Measurements from ENCODE around the gene POU6F2. TPM values are rescaled to one million over a fixed set of nuclear protein-coding genes. Genes with fewer than 3 reads are reported as not detected.

POU6F2 gene
- total RNA-seq, 4 donors from 2014 or later, result 0.31 to 0.66 TPM; not detected in 2

DNA sequence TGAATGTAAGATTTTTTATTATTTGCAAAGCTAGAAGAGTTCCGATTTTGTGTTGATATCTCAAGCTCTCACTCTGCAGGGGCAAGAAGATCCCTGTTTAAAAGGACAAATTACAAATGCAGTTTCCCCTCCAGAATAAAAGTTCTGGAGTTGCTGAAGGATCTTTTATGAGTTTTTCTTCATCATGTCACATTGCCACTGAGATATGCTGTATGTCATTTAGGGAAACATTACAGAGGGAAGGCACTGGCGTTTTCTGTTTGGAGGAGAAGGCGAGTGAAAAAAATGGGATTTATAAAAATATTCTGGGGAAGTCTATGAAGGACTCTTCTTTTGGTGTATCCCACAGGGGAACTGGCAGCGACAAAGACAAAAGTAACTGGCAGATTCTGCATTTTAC lies 57.4 kb downstream of the POU6F2 start:
- Histone ChIP-seq H3K27me3 (peaks cover 13% of the 10 kb centered on the region), H3K36me3 (no peaks in the 10 kb centered on the region), H3K4me3 (no peak overlapping the region), H3K9me3 (no peaks in the 10 kb centered on the region), H3K4me1 (peaks cover 0 to 12% (median 0%) of the 10 kb centered on the region in 3 donors), H3K27ac (no peak overlapping the region)
- no peak for ATAC-seq
- WGBS, 2 donors (ENCODE audit: low coverage in 1 of 2), result 22 to 33% methylated on average over 4 of the region's 4 CpGs
- TF ChIP-seq EP300 (IDR thresholded peaks at IDR 0.05), result no peak
- TF ChIP-seq, protein P1, sequence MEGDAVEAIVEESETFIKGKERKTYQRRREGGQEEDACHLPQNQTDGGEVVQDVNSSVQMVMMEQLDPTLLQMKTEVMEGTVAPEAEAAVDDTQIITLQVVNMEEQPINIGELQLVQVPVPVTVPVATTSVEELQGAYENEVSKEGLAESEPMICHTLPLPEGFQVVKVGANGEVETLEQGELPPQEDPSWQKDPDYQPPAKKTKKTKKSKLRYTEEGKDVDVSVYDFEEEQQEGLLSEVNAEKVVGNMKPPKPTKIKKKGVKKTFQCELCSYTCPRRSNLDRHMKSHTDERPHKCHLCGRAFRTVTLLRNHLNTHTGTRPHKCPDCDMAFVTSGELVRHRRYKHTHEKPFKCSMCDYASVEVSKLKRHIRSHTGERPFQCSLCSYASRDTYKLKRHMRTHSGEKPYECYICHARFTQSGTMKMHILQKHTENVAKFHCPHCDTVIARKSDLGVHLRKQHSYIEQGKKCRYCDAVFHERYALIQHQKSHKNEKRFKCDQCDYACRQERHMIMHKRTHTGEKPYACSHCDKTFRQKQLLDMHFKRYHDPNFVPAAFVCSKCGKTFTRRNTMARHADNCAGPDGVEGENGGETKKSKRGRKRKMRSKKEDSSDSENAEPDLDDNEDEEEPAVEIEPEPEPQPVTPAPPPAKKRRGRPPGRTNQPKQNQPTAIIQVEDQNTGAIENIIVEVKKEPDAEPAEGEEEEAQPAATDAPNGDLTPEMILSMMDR (IDR thresholded peaks at IDR 0.05), result no peak
- no peak for TF ChIP-seq POLR2A (IDR thresholded peaks at IDR 0.05)
- TF ChIP-seq POLR2AphosphoS5 (IDR thresholded peaks at IDR 0.05), result no peak

DNA sequence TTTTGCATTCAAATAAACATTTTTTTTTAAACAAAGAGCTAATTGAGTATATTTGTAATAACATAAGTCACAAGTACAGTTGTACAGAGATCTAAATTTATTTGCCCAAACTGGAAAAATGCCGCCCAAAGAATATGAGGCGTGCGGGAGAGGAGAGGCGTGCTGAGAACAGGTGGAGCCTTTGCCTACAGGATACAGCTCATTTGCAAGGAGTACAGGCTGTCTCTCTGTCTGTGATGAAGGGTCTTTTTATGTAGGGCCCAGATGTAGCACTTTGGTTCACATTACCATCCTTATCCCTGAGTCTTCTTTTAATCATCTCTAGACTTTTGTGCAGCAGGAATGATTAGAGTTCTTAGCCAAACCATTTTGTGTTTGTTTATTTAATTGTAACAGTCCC lies 58.2 kb downstream of the POU6F2 start:
- no peak overlapping the region for H3K4me3 ChIP-seq
- H3K27me3 ChIP-seq, result peaks cover 13% of the 10 kb centered on the region
- H3K27ac ChIP-seq, result no peak overlapping the region
- no peaks in the 10 kb centered on the region for H3K36me3 ChIP-seq
- no peaks in the 10 kb centered on the region for H3K9me3 ChIP-seq
- 17 to 33% methylated on average over 2 to 4 of the region's 4 CpGs for WGBS, 2 donors (ENCODE audit: low coverage in 1 of 2)
- no peak for ATAC-seq
- no peak for TF ChIP-seq EP300 (IDR thresholded peaks at IDR 0.05)
- TF ChIP-seq, protein P1 (IDR thresholded peaks at IDR 0.05), result no peak
- no peak for TF ChIP-seq POLR2AphosphoS5 (IDR thresholded peaks at IDR 0.05)
- no peak for TF ChIP-seq POLR2A (IDR thresholded peaks at IDR 0.05)
- peaks cover 0 to 12% (median 0%) of the 10 kb centered on the region in 3 donors for H3K4me1 ChIP-seq

DNA sequence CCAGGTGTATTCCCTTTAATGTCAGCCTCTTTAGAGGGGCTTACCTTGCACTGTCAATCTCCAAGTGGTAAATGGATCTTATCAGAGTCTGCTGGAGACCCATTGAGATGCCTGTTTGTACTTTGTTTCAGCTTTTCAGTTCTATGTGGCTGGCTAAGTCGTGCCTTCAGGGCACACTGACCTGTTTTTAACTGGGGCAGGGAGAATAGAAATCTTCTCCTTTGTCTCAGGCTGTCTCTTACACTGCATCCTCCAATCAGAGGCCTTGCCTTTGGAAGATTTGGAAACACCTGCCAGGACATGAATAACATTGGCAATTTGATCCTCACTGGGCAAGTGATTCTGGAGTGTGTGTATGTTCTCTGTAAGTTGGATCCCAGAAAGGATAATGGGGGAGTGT lies 65.0 kb downstream of the POU6F2 start:
- Histone ChIP-seq H3K36me3 (no peaks in the 10 kb centered on the region), H3K9me3 (no peaks in the 10 kb centered on the region), H3K4me3 (no peak overlapping the region), H3K27me3 (no peaks in the 10 kb centered on the region), H3K27ac (no peak overlapping the region), H3K4me1 (no peaks in the 10 kb centered on the region)
- WGBS, 2 donors (ENCODE audit: low coverage in 1 of 2), result no CpG with 5 or more reads among the region's 1 CpG
- no peak for ATAC-seq
- no peak for TF ChIP-seq EP300 (IDR thresholded peaks at IDR 0.05)
- no peak for TF ChIP-seq POLR2A (IDR thresholded peaks at IDR 0.05)
- TF ChIP-seq POLR2AphosphoS5 (IDR thresholded peaks at IDR 0.05), result no peak
- TF ChIP-seq, protein P1 (IDR thresholded peaks at IDR 0.05), result no peak

DNA sequence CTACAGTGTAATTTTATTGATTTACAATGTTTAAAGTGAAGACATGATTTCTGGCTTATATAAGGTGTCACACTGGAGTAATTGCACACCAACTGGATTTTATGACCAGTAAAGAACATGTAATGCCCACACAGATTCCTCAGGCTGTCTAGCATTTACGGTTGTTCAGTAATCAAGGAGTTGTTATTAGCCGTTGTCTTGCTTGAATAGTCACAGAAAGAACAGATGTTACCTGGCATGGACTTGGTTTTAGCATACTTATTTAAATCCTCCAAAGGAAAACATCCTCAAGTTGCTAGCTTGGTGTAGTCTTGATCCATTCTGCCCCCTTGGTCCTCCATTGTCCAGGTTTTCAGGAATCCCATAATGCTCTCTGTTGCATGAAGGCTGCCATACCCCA lies 65.8 kb downstream of the POU6F2 start:
- no peaks in the 10 kb centered on the region for H3K4me1 ChIP-seq
- ATAC-seq, result no peak
- H3K9me3 ChIP-seq, result no peaks in the 10 kb centered on the region
- no peaks in the 10 kb centered on the region for H3K36me3 ChIP-seq
- no peak overlapping the region for H3K27ac ChIP-seq
- TF ChIP-seq EP300 (IDR thresholded peaks at IDR 0.05), result no peak
- no peak for TF ChIP-seq POLR2AphosphoS5 (IDR thresholded peaks at IDR 0.05)
- no peak for TF ChIP-seq POLR2A (IDR thresholded peaks at IDR 0.05)
- TF ChIP-seq, protein P1 (IDR thresholded peaks at IDR 0.05), result no peak
- H3K27me3 ChIP-seq, result no peaks in the 10 kb centered on the region
- H3K4me3 ChIP-seq, result no peak overlapping the region
- 78 to 85% methylated on average over 2 of the region's 2 CpGs for WGBS, 2 donors (ENCODE audit: low coverage in 1 of 2)

DNA sequence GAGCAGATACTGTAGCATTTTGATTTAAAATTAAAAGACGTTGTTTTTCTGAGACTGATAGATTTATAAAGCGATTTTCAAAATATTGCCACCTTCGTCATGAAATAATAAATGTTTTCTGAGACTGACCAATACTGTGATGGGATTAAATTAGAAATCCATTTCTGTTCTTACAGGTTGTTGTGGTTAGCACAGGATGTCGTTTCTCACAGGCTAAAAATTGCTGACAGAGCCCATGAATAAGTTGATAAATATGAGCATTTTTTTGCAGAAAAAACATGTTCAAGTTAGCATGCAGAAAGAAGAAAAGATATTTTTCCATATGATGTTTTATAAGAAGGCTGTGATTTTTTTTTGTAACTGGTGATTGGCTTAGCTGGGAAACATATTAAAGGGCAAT lies 66.8 kb downstream of the POU6F2 start:
- Histone ChIP-seq H3K27ac (no peak overlapping the region), H3K27me3 (no peaks in the 10 kb centered on the region), H3K9me3 (no peaks in the 10 kb centered on the region), H3K36me3 (no peaks in the 10 kb centered on the region), H3K4me3 (no peak overlapping the region), H3K4me1 (no peaks in the 10 kb centered on the region)
- 65 to 78% methylated on average over 4 of the region's 4 CpGs for WGBS, 2 donors (ENCODE audit: low coverage in 1 of 2)
- ATAC-seq, result no peak
- TF ChIP-seq, protein P1 (IDR thresholded peaks at IDR 0.05), result no peak
- TF ChIP-seq POLR2A (IDR thresholded peaks at IDR 0.05) (no peak), POLR2AphosphoS5 (IDR thresholded peaks at IDR 0.05) (no peak), EP300 (IDR thresholded peaks at IDR 0.05) (no peak)
